ENCODE results near the gene PLEKHJ1. TPM values are rescaled to one million over a fixed set of nuclear protein-coding genes. Genes with fewer than 3 reads are reported as not detected.

Gene PLEKHJ1
- total and polyA plus RNA-seq, 2 of the 13 experiments (the other 11 are each of a cell fraction or from before 2014, with no cell fraction given): 70.5 to 130 TPM

GRCh38 chr19:2249880-2250765 is 14.0 kb upstream of the PLEKHJ1 start (continued):
- TF ChIP-seq ZBTB33 (CRISPR knock-in tag; IDR thresholded peaks at IDR 0.05) (peak; percentile 98), SYNCRIP (IDR thresholded peaks at IDR 0.05; ENCODE audit: insufficient read depth, low read depth, low read length) (no peak), ATM (IDR thresholded peaks at IDR 0.05; ENCODE audit: borderline replicate concordance) (no peak), ZBTB38 (CRISPR knock-in tag; IDR thresholded peaks at IDR 0.05) (peak; percentile 95), POLR2G (IDR thresholded peaks at IDR 0.05; ENCODE audit: low read depth, low read length) (peak; percentile 43; the same call in 1 of the 2 replicates), ISX (CRISPR knock-in tag; conservative IDR thresholded peaks at IDR 0.05) (no peak), AGO1 (IDR thresholded peaks at IDR 0.05; ENCODE audit: low read depth, low read length, poor library complexity, severe bottlenecking) (peak; percentile 45), ZNF703 (CRISPR knock-in tag; IDR thresholded peaks at IDR 0.05; ENCODE audit: borderline replicate concordance) (no peak), SIN3A (IDR thresholded peaks at IDR 0.05; ENCODE audit: borderline replicate concordance, low read depth, low read length) (no peak), HBP1 (CRISPR knock-in tag; IDR thresholded peaks at IDR 0.05; ENCODE audit: low read depth) (no peak), ZSCAN22 (CRISPR knock-in tag; IDR thresholded peaks at IDR 0.05) (no peak), RBM22 (optimal IDR thresholded peaks at IDR 0.05; ENCODE audit: low read length) (peak; percentile 19), HNRNPLL (IDR thresholded peaks at IDR 0.05; ENCODE audit: low read depth, low read length, poor library complexity, severe bottlenecking) (peak; percentile 13), ARID4A (CRISPR knock-in tag; IDR thresholded peaks at IDR 0.05; ENCODE audit: borderline replicate concordance) (no peak), ZBTB7A (CRISPR knock-in tag; IDR thresholded peaks at IDR 0.05) (peak; percentile 76), THAP8 (CRISPR knock-in tag; IDR thresholded peaks at IDR 0.05; ENCODE audit: borderline replicate concordance) (no peak), CHD2 (IDR thresholded peaks at IDR 0.05; ENCODE audit: low read depth, low read length) (no peak), ZSCAN31 (CRISPR knock-in tag; IDR thresholded peaks at IDR 0.05; ENCODE audit: low read depth) (no peak)
